Eye (tissue), 1 donor: Measurements from ENCODE around the gene TPM3.
"Not testable (repeated sequence)": the region's sequence is repeated elsewhere in the genome, so short reads cannot be mapped to it uniquely, and the experiment has no call there.

Source experiments
- DNase-seq: peaks from one replicate; pipeline ENCODE4 v3.0.0-alpha.2; 2015

The TPM3 gene

DNA sequence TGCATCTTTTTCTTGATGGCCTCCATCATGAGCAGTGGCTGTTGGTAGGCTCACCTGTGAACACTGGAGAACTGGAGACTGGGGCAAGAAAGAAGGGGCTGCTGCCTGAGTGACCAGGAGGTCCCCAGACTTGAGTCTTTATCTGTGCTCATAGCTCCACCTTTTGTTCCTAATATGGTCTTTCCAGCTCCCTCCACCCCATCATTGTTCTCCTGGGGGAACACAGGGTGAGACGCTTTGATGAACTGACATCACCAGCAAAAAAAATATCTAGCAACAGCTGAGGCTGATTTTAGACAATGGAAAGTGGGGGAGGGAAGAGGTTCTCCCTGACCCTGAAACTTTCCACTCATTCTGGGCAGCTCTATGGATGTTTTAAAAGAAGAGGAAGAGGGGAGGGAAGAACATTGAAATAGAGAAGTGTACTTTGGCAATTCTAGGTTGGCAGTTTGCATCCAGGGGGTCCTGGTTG, at the start of gene TPM3:
Gene TPM3, minus strand, starts transcription at position 111 of the 472 bp plus-strand sequence. Its CDS starts 82 bp downstream, at position 29.
- peak; percentile 38 for DNase-seq

DNA sequence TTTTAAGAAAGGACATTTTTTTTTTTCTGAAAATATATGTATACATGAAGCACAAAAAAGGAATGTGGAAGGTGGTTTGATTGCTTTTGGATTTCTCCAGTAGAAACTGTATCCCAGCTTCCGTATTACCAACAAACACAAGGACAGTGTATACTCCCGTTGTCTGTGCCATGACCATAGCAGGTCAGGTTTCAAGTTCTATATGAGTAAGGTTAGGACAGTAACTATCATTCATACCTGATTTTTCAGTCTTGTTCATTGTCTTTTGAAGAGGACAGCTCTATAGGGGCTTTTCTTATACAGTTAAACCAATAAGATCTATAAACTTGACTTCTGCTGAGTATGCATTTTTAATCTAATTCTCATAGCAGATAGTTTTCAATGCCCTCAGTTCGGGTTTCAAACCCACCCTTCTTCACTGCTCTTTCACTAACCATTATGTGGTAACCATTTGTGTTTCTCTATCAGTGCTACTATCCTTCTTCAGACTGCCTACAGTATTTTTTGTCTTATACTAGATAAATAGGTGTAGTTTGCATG, 48.5 kb upstream of the TPM3 start:
- no peak for DNase-seq

DNA sequence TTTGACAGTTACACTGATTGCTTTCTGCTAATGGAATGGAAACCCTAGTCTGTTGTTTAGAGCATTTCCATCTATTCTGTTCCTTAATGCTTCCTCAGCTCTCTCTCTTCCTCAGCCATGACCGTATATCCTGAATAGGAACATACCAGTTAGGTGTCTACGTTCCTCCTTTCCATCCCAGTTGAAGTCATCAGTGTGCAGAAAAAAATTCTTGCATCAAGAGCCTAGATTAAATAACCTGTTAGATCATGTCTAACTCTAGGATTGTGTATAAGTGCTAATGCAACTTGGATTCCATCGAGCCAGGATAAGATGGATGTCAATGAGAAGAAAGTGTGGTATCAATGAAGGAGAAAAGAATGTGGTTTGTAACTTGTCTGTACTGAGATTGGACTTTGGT, 47.6 kb upstream of the TPM3 start:
- no peak for DNase-seq

DNA sequence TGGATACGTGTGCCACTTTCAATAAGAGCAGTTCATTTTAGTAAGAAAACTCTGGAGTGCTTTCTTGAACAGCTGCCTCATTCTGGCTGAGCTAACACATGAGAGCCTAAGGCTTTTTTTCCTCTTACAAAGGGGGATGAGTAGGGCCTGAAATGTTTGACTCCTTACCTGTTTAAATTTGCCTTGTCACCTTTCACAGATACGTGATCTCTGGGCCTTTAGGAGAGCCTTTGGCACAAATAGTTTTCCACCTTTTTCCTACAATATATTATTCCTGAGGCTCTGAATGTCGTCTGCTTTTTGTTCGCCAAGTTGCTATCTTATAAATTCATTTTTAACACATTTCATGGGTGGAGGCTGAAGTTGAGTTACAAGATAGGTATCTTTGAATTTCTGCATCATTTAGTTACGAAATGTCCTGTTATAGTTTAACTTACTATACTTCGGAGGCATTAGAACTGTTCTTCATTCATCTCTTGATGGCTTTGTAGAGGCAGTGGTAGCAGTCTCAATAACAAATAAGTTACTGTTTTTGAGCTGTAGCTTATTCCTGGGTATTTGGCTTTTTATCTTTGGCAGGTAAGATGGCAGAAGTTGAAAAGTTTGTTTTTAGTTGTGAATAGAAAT, 46.1 kb upstream of the TPM3 start:
- DNase-seq, result no peak

DNA sequence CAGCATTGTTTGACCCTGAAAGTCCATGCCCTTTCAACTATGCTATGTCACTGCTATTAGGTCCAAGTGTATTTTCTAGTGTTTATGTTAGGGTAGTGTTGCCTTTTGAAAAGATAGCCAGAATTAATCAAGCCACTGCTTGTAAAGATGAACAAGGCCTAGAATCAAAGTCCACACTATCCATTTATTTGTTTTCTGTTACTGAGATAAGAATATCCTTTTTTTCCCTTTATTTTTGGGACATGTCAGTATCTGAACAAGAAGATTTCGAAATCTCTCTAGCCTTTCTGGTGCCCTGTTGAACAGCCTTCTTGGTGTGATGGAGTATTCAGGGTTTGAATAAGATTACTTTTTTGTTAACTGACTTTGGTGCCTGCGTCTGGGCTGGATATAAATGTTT, 45.5 kb upstream of the TPM3 start:
- no peak for DNase-seq

DNA sequence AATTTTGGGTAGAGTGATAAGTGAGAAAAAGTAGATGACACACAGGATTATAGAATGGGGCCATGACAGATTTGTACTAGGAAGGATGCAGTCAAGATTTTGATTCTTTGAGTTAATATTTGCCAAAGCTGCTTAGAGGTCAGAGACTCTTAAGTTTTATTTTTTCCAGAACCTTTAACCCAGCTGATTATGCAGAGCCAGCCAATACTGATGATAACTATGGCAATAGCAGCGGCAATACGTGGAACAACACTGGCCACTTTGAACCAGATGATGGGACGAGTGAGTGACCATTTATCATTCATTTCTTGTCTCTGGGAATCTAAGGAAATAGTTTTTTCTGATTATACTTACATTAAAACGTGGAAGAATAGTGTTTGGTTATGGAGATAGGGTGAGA, 45.0 kb upstream of the TPM3 start:
- DNase-seq, result no peak

DNA sequence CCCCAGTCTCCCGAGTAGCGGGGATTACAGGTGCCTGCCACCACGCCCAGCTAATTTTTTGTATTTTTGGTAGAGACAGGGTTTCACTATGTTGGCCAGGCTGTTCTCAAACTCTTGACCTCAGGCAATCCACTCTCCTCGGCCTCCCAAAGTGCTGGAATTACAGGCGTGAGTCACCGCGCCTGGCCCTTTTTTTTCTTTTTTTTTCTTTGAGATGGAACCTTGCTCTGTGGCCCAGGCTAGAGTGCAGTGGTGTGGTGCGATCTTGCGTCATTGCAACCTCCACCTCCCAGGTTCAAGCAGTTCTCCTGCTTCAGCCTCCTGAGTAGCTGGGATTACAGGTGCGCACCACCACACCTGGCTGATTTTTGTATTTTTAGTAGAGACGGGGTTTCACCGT, 41.2 kb upstream of the TPM3 start:
- DNase-seq, result not testable (repeated sequence)

DNA sequence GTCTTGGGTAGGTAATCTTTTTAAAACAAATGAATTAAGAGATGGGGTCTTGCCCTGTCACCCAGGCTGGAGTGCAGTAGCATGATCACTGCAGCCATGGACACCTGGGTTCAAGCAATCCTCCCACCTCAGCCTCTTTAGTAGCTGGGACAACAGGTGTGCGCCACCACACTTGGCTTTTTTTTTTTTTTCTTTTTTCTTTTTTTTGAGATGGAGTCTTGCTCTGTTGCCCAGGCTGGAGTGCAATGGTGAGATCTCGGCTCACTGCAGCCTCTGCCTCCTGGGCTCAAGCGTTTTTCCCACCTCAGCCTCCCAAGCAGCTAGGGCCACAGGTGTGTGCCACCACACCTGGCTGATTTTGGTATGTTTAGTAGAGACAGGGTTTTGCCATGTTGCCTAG, 39.2 kb upstream of the TPM3 start:
- not testable (repeated sequence) for DNase-seq

DNA sequence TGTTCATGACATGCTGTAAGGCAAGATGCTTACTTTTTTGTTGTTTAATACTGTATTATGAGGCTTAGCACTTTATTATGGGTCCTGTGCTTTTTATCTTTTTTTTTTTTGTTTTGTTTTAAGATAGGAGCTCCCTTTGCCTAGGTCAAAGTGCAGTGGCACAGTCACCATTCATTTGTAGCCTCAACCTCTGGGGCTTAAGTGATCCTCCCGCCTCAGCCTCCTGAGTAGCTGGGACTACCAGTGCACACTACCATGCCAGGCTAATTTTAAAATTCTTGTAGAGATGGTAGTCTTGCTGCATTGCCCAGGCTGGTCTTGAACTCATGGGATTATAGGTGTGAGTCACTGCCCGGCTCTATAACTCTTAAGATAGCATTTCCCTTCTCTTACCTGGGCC, 33.5 kb upstream of the TPM3 start:
- no peak for DNase-seq

DNA sequence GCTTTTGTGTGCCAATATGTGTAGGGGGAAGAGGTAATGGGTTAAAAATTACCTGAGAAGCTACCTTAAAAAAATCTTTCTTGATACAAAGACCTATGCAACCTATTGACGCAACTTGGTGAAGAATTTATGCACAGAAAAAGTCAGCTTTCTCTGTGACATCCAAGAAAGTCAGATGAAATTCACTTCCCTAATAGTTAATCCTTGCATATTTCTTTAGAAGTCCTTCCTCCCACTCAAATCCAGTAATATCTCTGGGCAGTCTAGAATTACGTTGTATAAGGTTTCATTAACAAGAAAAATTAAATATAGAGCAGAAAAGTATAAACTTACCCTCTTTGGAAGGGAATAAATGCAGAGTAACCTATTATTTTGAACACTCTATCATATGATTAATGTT, 31.7 kb upstream of the TPM3 start:
- DNase-seq, result no peak

DNA sequence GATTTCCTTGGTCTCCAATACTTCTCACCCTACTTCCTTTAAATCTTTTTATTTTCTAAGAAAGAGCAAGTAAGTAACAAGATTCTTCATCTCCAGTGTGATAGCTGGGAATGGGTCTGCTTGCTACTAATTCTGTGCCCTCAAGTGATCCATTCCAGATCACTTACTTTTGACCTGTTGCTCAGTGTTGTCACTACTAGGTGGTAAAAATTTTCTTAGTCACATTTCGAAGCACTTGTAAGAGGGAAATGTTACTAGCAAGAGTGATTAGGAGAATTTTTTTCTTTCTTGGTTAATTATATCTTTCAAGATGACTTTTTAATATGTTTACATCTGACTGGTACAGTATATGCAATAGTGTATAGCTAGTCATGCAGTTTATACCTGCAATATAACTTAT, 31.0 kb upstream of the TPM3 start:
- no peak for DNase-seq

DNA sequence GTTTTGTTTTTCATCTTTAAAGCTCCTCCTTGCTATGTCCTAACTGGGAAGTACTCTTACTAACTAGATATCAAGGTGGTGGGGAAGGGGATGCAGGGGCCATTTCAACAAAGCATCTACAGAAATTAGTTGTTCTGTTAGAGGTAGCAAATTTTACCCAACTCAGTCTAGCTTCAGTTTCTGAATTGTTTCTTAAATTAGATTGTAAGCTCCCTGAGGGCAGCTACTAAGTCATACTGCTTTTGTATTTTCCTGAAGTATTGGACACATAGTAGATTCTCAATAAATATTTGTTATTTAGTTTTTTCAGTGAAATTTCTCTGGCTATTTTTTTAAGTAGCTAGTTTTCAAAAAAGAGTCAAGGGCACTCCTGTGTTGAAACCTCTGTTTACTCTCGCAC, 30.6 kb upstream of the TPM3 start:
- DNase-seq, result no peak

DNA sequence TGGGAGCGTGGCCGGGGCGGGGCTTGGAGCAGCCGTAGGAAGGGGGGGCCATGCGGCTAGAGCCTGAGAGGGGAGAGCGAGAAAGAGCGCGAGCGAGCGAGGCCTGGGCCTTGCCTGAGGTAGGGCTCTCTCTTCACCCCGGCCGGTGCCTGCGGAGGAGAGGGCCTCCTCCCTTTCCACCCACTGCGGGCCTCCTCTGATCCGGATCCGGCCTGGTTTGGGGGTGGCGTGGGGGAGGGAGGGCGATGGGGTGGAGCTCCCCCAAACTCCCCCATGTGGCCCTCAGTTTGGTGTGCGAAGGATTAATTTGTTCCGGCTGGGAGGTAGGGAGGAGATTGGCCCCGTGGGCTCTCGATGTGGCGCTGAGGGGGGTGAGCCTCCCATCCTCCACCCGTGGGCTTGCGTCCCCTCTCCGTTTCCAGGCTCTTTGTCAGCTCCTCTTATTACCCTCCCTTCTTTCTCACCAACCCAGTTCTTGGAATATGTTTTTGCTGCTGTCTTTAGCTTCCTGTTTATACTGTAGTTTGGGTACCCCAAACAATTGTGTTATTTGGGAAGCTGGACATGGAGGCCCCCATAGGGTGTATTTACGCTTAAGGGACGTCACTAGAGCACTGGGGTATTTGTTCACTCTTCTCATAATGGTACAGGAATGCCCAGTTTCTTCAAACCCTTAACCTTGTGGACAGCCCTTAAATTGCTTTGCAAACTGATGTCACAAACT, 29.5 kb upstream of the TPM3 start:
- DNase-seq, result peak; percentile 84

DNA sequence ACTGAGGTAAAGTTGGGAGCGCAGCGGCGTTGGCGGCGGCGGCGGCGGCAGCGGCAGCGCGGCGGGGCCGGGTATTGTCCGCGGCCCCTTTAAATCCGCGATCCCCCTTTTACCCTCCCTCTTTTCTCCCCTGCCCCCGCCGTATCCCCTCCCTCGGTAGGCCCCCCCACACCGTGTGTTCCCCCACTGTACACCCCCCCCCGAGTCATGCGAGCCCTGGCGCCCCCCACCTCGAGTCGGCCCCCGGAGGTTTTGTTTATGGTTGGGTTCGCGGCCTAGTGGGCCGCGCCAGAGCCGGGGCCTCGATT, 29.0 kb upstream of the TPM3 start:
- DNase-seq, result no peak

DNA sequence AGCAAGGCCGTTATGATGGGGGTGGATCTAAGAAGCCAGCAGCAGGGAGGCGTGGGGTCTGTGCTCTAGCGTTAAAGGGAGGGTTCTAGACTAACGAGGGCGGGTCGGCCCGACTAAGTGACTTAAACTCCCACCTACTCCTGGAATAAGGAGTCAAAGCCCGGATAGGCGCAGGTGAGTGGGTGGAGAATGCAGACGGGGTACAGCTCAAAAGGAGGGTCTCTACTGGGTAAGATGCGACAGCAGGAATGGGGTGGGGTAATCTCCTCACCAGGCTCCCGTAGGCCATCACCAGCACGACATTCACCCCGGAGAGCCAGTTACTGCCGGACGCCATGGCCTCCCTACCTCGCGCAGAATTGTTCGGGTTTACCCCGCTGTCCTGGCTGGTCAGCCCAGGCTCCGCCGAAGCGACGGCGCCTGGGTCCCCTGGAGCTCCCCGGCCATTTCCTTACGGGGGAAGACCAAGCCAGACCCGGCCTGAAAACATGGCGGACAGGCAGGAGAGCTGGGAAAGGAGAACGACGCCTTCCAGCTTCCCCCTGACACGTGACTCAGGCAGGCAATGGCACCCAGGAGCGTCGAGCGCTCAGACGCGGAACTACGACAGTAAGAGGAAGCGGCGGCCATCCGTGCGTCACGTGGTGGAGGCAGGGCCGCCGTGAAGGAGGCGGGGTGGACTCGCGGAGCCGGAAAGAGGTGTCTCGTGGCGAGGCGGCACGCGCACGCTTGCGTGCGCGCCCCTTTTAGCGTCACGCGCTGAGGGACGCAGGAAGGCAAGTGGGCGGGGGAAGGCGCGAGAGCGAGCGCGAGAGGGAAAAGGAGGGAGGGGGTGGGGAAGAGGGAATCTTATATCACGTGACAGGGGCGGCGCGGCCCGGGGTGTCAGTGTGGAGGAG, 28.4 kb upstream of the TPM3 start, which contains the start of gene UBAP2L:
Gene UBAP2L, plus strand, starts transcription at position 885 of the 899 bp plus-strand sequence. CDS start 4,169 bp downstream, outside the sequence.
- peak; percentile 99 for DNase-seq

DNA sequence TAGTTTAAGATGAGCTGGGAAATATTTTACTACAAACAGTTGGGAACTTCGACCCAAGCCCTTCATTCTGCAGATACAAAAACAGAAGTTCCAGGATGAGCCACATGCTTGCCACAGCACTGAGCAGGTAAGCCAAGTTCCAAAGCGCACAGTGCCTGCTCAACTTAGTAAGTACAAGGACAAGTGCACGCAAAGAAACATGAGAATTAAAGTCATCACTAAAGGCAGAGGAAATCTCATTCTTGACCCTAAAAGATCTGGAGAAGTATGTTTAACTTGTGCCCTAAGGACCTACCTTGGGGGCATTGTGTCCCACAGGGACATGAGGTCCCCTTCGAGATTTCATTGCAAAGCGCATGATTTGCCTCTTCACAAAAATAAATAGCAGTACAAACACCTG, 27.6 kb upstream of the TPM3 start:
- DNase-seq, result no peak

DNA sequence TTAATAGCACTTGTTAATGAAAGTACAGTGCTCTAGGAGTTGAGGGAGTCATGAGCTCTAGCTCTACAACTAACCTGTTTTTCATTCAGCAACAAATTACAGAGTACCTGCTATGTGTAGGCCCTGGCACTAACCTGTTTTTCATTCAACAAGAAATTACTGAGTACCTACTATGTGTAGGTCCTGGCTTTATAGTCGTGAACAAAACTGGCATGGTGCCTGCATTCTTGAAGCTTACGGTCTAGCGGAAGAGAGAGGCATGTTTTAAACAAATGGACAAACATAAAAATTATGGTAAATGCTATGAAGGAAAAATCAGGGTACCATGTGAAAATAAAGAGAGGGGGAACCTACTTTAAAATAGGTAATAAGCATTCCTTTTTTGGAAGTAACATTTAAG, 26.6 kb upstream of the TPM3 start:
- no peak for DNase-seq

DNA sequence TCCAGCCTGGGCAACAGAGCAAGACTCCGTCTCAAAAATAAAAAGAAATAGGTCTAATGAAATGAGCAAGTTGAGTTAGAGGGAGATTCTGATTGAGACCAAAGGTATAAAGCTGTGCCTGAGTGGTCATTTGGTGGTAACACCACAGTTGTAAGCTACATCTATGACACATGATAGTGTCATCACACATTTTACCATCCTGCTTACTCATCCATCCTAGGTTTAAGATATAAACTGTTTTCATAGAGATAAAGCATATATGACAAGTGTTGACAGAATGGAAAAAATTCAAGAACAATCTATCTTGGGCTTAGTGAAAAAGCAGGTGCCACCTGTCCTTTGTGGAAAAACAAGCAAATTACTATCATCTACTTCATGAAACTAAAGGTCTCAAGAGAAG, 21.4 kb upstream of the TPM3 start:
- DNase-seq, result no peak

DNA sequence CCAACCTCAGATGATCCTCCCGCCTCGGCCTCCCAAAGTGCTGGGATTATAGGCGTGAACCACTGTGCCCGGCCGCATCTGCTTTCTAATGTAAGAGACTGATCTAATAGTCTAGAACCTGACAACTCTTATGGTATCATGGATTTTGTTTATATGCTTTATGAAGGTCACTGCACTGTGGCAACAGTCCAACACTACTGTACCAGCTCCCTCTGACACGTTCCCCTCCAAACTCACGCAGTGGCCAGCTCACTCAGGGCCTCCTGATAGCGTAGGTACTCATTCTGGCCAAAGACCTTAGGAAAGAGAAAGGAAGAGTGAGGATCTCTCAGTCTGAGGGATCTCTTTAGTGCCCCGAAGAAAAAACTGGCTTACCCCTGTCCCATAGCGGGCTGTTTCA, 20.2 kb upstream of the TPM3 start:
- no peak for DNase-seq

DNA sequence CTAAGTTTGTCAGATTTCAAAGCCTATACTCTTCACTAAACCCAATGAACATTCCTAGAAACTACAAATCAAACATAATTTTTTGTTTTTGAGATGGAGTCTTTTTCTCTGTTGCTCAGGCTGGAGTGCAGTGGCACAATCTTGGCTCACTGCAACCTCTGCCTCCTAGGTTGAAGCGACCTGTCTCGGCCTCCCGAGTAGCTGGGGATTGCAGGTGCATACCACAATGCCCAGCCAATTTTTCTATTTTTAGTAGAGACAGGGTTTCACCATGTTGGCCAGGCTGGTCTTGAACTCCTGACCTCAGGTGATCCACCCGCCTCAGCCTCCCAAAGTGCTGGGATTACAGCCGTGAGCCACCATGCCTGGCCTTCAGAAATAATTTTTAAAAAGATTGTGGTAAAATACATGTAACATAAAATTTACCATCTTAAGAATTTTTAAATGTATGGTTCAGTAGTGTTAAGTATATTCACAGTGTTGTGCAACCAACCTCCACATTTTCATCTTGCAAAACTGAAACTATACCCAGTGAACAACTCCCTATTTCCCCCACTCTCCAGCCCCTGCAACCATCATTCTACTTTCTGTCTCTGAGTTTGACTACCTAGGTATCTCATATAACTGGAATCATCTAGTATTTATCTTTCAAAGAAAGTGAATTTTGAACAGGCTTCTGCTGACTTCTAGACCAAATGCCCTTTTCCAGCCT, 16.9 kb upstream of the TPM3 start:
- no peak for DNase-seq

DNA sequence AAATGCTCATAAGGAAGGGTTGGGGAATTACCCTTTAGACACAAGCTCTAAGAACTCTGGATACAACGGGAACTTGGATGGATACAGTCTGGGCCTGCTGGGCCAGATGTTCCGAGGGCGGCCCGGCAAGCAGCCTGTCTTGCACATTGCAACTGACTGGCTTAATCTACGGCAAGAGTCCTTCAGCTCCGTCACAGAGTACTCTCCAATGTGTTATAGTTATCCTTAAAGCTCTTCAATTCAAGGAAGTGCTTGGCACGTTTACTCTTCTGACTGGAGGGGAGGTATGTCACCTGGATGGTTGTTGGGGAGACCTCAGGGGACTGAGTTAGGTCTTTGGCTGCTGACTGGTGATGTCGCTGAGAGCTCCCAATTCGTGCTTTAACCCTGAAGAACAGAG, 15.4 kb upstream of the TPM3 start:
- DNase-seq, result no peak

DNA sequence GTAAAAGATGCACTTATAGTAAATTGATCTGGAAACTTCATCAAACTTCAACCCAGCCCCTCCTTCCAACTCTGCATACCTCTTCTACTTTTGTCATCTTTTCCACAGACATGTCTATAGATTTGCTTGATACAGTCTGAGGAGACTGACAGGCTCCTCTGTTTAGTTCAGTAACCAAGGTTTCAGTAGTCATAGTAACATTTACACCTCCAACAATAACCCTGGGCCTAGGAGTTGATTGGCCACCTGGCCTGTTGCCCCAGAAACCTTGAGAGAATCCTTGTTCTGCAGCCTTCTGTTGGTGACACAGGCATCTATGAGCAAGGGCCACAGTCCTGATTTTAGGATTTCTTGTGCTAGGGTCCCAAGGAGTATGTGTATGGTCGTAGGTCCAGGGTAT, 14.3 kb upstream of the TPM3 start, which contains the start of gene CFAP141:
Gene CFAP141, minus strand, starts transcription at position 138 of the 400 bp plus-strand sequence. Its CDS starts 26 bp downstream, at position 112.
- no peak for DNase-seq

DNA sequence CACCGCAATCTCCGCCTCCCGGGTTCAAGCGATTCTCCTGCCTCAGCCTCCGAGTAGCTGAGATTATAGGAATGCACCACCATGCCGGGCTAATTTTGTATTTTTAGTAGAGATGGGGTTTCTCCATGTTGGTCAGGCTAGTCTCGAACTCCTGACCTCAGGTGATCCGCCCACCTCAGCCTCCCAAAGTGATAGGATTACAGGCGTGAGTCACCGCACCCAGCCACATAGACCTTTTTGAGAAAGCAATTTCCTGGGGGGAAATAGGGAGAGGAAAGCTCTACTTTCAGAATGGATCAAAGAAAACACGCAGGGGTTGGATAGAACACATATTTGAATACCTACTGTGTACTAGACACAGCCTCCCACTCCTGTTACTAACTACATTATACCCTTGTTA, 13.9 kb upstream of the TPM3 start:
- DNase-seq, result not testable (repeated sequence)
